ENCODE data around the gene FAM120AOS. TPM values are rescaled to one million over a fixed set of nuclear protein-coding genes. Genes with fewer than 3 reads are reported as not detected.
A peak's percentile ranks its signal among the peaks of the same experiment; 100 is the strongest.

Gene FAM120AOS
- total and polyA plus RNA-seq, 2 experiments from 2014 or later: 71.9 to 74.6 TPM

GRCh38 chr9:93460689-93461413 lies 7.5 kb upstream of the FAM120AOS start:
- no peak for DNase-seq (ENCODE audit: low read depth in 1 of 2, low spot score in 1 of 2)
- Histone ChIP-seq H3K36me3 (no peaks in the 10 kb centered on the region), H3K27ac (no peak overlapping the region), H3K4me3 (no peak overlapping the region), H3K27me3 (no peaks in the 10 kb centered on the region), H3K4me1 (ENCODE audit: low read depth) (peaks cover 10% of the 10 kb centered on the region), H3K9me3 (ENCODE audit: low read depth) (no peaks in the 10 kb centered on the region)
- no peak for TF ChIP-seq CTCF (IDR thresholded peaks at IDR 0.05; ENCODE audit: low read depth, low read length)

- no peak for TF ChIP-seq CTCF (IDR thresholded peaks at IDR 0.05; ENCODE audit: low read depth, low read length)
- no peak overlapping the region for H3K27ac ChIP-seq
- no peak for DNase-seq (ENCODE audit: low read depth in 1 of 2, low spot score in 1 of 2)
- H3K9me3 ChIP-seq (ENCODE audit: low read depth): no peaks in the 10 kb centered on the region
- no peaks in the 10 kb centered on the region for H3K36me3 ChIP-seq
- no peaks in the 10 kb centered on the region for H3K27me3 ChIP-seq
- H3K4me1 ChIP-seq (ENCODE audit: low read depth): peaks cover 17% of the 10 kb centered on the region
- no peak overlapping the region for H3K4me3 ChIP-seq
Observed at GRCh38 chr9:93459432-93459847, 6.1 kb upstream of the FAM120AOS start.

GRCh38 chr9:93458712-93459111 lies 5.3 kb upstream of the FAM120AOS start:
- peak in 1 of 2 donors; percentile 21 for DNase-seq (ENCODE audit: low read depth in 1 of 2, low spot score in 1 of 2)
- no peak for TF ChIP-seq CTCF (IDR thresholded peaks at IDR 0.05; ENCODE audit: low read depth, low read length)
- no peaks in the 10 kb centered on the region for H3K36me3 ChIP-seq
- H3K27me3 ChIP-seq: no peaks in the 10 kb centered on the region
- no peaks in the 10 kb centered on the region for H3K9me3 ChIP-seq (ENCODE audit: low read depth)
- peaks cover 21% of the 10 kb centered on the region for H3K4me1 ChIP-seq (ENCODE audit: low read depth)
- H3K27ac ChIP-seq: no peak overlapping the region
- no peak overlapping the region for H3K4me3 ChIP-seq

- no peak for TF ChIP-seq CTCF (IDR thresholded peaks at IDR 0.05; ENCODE audit: low read depth, low read length)
- no peaks in the 10 kb centered on the region for H3K27me3 ChIP-seq
- DNase-seq (ENCODE audit: low read depth in 1 of 2, low spot score in 1 of 2): no peak
- H3K27ac ChIP-seq: no peak overlapping the region
- no peaks in the 10 kb centered on the region for H3K9me3 ChIP-seq (ENCODE audit: low read depth)
- H3K4me3 ChIP-seq: no peak overlapping the region
- H3K4me1 ChIP-seq (ENCODE audit: low read depth): peaks cover 21% of the 10 kb centered on the region
- H3K36me3 ChIP-seq: no peaks in the 10 kb centered on the region
Observed at GRCh38 chr9:93457006-93457405, 3.6 kb upstream of the FAM120AOS start.

- TF ChIP-seq CTCF (IDR thresholded peaks at IDR 0.05; ENCODE audit: low read depth, low read length): no peak
- Histone ChIP-seq H3K4me1 (ENCODE audit: low read depth) (peaks cover 21% of the 10 kb centered on the region), H3K4me3 (no peak overlapping the region), H3K36me3 (no peaks in the 10 kb centered on the region), H3K27ac (no peak overlapping the region), H3K9me3 (ENCODE audit: low read depth) (no peaks in the 10 kb centered on the region), H3K27me3 (no peaks in the 10 kb centered on the region)
- no peak for DNase-seq (ENCODE audit: low read depth in 1 of 2, low spot score in 1 of 2)
Observed at GRCh38 chr9:93456504-93456903, 3.1 kb upstream of the FAM120AOS start.

Data from cardiac muscle cell (in vitro differentiated cells and primary cell).